ENCODE results near the gene SEMA4B. TPM values are rescaled to one million over a fixed set of nuclear protein-coding genes. Genes with fewer than 3 reads are reported as not detected.
A peak's percentile ranks its signal among the peaks of the same experiment; 100 is the strongest.
"Not testable (repeated sequence)": the region's sequence is repeated elsewhere in the genome, so short reads cannot be mapped to it uniquely, and the experiment has no call there.

Gene SEMA4B
- total and polyA plus RNA-seq, 7 donors: 1.4 to 10.8 (median 4.4) TPM

- H3K4me1 ChIP-seq: peaks cover 7% of the 10 kb centered on the region
- no peak for DNase-seq
- H3K9me3 ChIP-seq: no peaks in the 10 kb centered on the region
- no peaks in the 10 kb centered on the region for H3K36me3 ChIP-seq (ENCODE audit: insufficient read depth in 1 of 2, low read depth in 1 of 2)
- intact Hi-C loops (cut with DNase I): no loop called here
- H3K4me3 ChIP-seq: no peak overlapping the region
- no peaks in the 10 kb centered on the region for H3K27me3 ChIP-seq (ENCODE audit: insufficient read depth in 3 of 3, low read length in 2 of 3)
- WGBS, 3 donors: 86 to 92% (median 89%) methylated on average over 5 of the region's 5 CpGs
- H3K27ac ChIP-seq: no peak overlapping the region
- TF ChIP-seq CTCF (IDR thresholded peaks at IDR 0.05): no peak
- ATAC-seq: no peak
These were observed 58.4 kb downstream of the SEMA4B start for GRCh38 chr15:90259524-90259923.

- H3K9me3 ChIP-seq; H3K27ac ChIP-seq; H3K27me3 ChIP-seq (ENCODE audit: insufficient read depth in 3 of 3, low read length in 2 of 3); H3K4me3 ChIP-seq; H3K36me3 ChIP-seq (ENCODE audit: insufficient read depth in 1 of 2, low read depth in 1 of 2); ATAC-seq; intact Hi-C loops (cut with DNase I); DNase-seq: not testable (repeated sequence)
- peaks cover 10% of the 10 kb centered on the region for H3K4me1 ChIP-seq
- WGBS, 3 donors: 76 to 81% (median 80%) methylated on average over 3 to 5 of the region's 6 CpGs
These were observed 59.6 kb downstream of the SEMA4B start for GRCh38 chr15:90260731-90261130.

- intact Hi-C loops (cut with DNase I): no loop called here
- no peak overlapping the region for H3K4me3 ChIP-seq
- H3K9me3 ChIP-seq: no peaks in the 10 kb centered on the region
- 70 to 77% (median 77%) methylated on average over 5 of the region's 5 CpGs for WGBS, 3 donors
- no peak for DNase-seq
- H3K27me3 ChIP-seq (ENCODE audit: insufficient read depth in 3 of 3, low read length in 2 of 3): no peaks in the 10 kb centered on the region
- no peak for TF ChIP-seq CTCF (IDR thresholded peaks at IDR 0.05)
- H3K4me1 ChIP-seq: peaks cover 13% of the 10 kb centered on the region
- ATAC-seq: no peak
- peaks cover 0 to 2% of the 10 kb centered on the region in 2 donors for H3K36me3 ChIP-seq (ENCODE audit: insufficient read depth in 1 of 2, low read depth in 1 of 2)
- no peak overlapping the region for H3K27ac ChIP-seq
These were observed 60.7 kb downstream of the SEMA4B start for GRCh38 chr15:90261811-90262210.

GRCh38 chr15:90262426-90262825 is 61.3 kb downstream of the SEMA4B start:
- intact Hi-C loops (cut with DNase I): no loop called here
- H3K36me3 ChIP-seq (ENCODE audit: insufficient read depth in 1 of 2, low read depth in 1 of 2): peaks cover 0 to 8% of the 10 kb centered on the region in 2 donors
- no peak overlapping the region for H3K4me3 ChIP-seq
- H3K27ac ChIP-seq: no peak overlapping the region
- 39 to 45% (median 43%) methylated on average over 5 of the region's 5 CpGs for WGBS, 3 donors
- peak; percentile 27 to 65 for DNase-seq
- TF ChIP-seq CTCF (IDR thresholded peaks at IDR 0.05): no peak
- H3K4me1 ChIP-seq: peaks cover 19% of the 10 kb centered on the region
- no peaks in the 10 kb centered on the region for H3K27me3 ChIP-seq (ENCODE audit: insufficient read depth in 3 of 3, low read length in 2 of 3)
- H3K9me3 ChIP-seq: no peaks in the 10 kb centered on the region
- ATAC-seq: no peak

- Histone ChIP-seq H3K9me3 (no peaks in the 10 kb centered on the region), H3K27ac (peak overlapping the region; percentile 100), H3K36me3 (ENCODE audit: insufficient read depth in 1 of 2, low read depth in 1 of 2) (peaks cover 0 to 30% of the 10 kb centered on the region in 2 donors), H3K27me3 (ENCODE audit: insufficient read depth in 3 of 3, low read length in 2 of 3) (no peaks in the 10 kb centered on the region), H3K4me3 (peak overlapping the region; percentile 92), H3K4me1 (peaks cover 34% of the 10 kb centered on the region)
- peak in 1 of 2 donors; percentile 60 for DNase-seq
- intact Hi-C loops (cut with DNase I): no loop called here
- ATAC-seq: peak; percentile 61 to 79 (median 71)
- TF ChIP-seq CTCF (IDR thresholded peaks at IDR 0.05): no peak
- WGBS, 3 donors: 24 to 44% (median 26%) methylated on average over 4 of the region's 4 CpGs
These were observed 63.5 kb downstream of the SEMA4B start for GRCh38 chr15:90264671-90265070.
